Epidermal melanocyte (primary cell): ENCODE results near the gene PLK4.
"Not testable (repeated sequence)": the region's sequence is repeated elsewhere in the genome, so short reads cannot be mapped to it uniquely, and the experiment has no call there.

Source experiments
- DNase-seq: peaks from one replicate; pipeline ENCODE4 v3.0.0; 2011; ENCODE audit warnings: low spot score; ENCODE audit not compliant: insufficient read length

Gene PLK4

DNA sequence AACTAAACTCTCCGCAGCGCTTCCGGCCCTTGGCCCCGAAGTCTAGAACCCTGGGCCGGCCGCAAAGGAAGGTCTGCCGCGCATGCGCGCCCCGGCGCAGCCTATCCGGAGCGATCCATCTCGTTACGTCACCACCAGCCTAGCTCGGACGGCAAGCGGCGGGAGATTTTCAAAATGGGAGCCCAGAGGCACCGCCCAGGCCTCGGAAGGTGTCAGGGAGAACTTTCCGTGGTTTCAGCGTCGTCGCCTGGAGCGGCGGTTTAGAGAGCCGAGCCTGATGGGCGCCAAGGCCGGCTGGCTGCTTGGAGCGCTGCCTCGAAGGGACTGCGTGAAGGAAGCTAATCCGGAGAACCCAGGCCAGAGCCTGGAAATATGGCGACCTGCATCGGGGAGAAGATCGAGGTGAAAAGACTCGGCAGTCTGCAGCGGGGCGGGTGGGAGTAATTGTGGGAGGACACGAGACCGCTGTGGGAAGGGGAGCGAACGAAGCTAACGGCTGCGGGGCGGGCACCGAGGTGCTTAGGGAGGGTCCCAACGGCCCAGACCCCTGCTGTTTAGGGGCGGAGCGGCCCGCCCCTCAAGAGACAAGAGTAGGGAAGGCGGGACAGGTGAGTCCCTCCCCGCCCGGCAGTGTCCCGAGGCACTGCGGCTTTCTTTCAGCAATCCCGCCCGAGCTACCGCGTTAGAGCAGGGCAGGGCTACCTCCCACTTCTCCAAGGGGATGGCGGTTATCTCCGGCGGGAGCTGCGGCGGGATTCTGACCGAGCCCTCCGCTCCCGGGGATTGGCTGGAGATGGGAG is at the start of gene PLK4:
PLK4 (plus strand) TSS at position 131 of the 800 bp plus-strand sequence; CDS start at position 373, 242 bp downstream.
- DNase-seq, result peak; percentile 77

DNA sequence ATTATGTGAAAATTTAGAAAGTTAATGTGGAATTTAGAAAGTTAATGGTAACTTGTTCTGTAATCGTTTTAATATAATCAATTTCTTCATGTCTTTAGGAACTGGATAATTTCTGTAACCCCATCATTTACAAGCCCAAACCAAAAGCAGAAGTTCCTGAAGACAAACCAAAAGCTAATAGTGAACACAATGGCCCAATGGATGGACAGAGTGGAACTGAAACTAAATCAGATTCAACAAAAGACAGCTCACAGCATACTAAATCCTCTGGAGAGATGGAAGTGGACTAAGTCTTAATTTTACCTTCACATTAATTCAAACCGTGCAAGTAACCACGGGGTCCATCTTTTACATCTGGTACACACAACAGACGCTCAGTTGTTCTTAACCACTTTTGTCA is 48.1 kb upstream of the PLK4 start:
- DNase-seq, result no peak

DNA sequence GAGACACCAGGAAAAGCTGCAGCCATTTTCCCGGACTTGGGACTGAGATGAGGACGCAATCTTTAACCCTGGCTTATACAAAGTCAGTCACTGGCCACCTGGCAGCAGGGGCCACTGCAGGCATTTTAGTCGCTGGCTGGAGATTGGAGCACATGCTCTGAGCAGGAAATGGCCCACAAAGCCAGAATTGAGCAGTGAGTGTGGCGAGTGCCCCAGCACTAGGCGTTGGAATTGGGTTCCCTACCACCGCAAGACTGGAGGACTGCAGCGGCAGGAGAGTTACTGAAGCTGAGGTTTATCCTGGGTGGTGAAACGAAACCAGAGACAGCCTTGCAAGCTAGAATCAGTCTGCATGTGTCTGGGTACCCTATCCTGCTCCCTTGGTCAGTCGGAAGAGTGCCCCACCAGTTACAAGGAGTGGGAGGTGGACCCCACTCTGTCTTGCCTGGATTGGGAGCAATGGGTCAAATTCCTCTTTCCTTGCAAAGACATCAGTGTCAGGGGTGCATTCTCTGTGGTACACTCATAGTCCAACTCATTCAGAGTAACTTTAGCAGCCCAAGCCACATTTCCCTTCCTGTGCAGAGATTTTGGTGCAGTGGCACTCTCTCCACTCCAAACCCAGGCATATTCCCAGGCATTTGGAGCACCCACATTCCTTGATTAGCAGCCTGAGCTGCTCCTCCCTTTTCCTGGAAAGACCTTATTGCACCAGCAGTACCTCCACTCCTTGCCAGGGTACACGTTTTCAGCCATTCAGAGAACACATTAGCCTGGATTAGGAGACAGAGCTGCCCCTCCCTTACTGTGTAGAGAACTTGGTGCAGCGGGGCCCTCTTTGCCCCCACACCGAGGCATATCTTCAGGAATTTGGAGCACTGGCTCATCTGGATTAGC is 36.7 kb upstream of the PLK4 start:
- no peak for DNase-seq

DNA sequence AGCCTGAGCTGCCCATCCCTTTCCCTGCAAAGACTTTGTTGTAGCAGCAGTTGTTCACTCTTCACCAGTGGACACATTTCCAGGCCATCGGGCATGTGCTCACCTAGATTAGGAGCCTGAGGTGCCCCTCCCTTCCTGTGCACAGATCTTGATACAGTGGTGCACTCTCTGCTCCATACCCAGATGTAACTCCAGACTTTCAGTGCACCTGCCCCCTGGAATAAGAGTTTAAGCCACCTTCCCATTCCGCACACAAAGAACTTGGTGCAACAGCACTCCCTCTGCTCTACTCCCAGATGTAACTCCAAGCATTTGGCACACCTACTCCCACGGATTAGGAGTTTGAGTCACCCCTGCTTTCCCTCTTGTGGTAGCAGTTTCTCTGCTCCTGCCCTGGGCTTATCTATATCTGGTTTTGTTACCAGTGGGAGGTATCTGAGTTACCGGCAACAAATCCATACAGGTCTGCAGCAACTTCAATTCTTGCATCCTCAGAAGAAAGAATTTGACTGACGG is 36.0 kb upstream of the PLK4 start:
- no peak for DNase-seq

DNA sequence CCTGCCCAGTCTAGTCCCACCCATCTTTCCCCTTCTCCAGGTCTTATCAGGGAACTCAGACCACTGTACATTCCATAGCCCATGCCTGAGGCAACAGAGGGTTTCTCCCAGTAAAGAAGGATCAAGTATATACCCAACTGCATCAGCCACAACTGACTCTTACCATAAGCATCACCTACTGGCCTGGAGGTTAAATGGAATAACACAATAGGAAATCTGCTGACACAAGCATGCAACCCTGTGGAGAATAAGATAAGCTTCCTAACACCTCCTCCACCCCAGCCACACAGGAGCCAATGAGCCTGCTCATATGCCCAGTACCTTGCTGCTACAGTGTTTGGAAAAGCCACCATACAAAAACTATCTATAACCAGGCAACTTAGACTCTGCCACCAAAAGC is 34.6 kb upstream of the PLK4 start:
- DNase-seq, result no peak

DNA sequence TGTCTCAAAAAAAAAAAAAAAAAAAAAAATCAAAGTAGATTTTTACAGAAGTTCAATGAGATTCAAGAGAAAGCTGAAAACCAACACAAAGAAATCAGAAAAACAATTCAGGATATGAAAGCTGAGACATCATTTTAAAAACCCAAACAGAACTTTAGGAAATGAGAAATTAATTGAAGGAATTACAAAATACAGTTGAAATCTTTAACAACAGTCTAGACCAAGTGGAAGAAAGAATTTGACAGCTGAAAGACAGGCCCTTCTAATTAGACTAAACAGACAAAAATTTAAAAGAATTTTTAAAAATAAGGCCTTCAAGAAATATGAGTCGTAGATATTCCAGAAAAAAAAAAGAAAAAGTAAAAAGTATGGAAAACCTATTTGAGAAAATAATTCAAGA is 33.9 kb upstream of the PLK4 start:
- DNase-seq, result no peak

DNA sequence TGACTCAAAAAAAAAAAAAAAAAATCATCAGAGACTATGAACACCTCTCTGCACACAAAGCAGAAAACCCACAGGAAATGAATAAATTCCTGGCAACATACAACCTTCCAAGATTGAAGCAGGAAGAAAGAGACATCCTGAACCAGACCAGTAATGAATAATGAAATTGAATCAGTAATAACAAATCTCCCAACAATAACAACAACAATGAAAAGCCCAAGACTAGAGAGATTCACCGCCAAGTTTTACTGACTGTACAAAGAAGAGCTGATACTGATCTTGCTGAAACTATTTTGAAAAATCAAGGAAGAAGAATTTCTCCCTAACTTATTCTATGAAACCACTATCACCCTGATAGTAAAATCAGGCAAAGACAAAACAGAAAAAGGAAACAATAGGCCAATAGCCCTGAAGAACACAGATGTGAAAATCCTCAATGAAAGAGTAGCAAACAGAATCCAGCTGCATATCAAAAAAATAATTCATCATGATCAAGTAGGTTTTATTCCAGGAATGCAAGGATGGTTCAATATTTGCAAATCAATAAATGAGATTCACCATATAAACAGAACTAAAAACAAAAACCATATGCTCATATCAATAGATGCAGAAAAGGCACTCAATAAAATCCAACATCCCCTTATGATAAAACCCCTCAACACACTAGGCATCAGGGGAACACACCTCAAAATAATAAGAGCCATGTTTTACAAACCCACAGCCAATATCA is 31.0 kb upstream of the PLK4 start:
- DNase-seq, result no peak

DNA sequence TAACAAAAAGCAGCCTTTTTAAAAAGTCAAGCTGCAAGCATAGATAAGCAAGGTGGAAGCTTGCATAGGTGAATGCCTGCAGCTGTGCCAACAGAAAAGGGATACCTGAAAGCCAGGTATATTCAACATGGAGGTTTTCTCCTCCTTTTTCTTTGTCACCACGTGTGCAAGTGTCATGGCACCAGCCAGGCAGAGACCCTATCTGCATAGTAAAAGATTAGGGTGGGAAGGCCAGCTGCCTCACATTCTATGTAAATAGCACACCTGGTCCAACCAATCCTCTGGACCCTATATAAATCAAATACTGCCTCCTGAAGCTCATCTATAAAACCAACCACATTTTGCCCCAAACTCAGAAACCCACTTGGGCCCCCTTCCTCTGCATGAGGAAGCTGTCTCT is 28.0 kb upstream of the PLK4 start:
- no peak for DNase-seq

DNA sequence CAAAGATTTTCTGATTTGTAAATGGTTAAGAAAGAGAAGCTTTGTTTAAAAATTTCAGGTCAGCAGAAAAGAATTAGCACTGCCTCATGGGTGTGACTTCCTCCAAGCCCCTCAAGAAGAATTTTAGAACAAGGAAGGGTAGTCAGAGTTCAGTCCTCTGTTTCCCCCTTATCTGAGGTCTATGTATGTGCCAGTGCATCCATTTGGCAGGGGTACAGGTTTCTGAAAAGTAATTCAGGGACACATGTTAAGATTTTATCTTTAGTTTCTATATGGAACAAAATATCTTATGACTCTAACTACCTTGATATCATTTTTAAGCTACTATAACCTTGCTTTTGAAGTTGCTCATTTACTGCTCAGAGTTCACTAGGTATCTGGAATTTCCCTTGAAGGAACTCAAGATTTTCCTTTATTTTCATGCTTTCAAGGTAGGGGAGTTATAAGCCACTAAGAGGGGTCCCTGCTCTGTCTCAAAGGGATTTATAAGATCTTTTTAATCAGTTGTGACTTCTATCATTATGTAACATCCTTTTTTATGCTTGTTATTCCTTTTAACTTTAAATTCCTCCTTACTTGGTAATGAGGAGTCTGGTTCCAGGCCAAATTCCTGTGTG is 24.4 kb upstream of the PLK4 start:
- DNase-seq, result no peak

DNA sequence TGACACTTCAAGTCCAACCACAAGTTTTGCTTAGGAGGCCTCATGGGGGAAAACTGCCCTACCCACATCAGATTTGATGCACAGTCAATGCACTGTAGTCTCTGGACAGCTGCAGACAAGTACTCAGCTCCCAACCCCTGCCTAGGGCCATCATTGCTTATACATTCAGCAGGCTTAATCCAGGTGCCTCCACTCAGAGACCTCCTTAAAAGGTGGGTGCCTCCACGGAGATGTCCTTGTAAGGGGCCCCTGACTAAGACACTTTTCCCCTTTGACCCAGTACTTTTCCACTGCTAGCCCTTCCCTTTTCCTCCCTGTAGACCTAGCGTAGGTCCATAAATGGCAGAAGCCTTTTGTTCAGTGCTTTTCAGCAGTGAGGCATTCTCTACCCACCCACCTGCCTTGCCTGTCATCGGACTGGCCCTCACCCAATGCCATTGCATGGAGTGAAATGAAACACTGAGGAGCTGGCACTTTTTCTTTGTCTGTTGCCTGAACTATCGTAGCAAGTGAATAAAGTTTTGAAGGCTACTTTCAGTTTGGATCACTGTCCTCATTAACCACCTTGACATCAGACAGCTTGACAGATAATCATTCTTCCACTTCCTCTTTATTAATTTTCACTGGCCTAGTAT is 23.8 kb upstream of the PLK4 start:
- DNase-seq, result peak; percentile 28

DNA sequence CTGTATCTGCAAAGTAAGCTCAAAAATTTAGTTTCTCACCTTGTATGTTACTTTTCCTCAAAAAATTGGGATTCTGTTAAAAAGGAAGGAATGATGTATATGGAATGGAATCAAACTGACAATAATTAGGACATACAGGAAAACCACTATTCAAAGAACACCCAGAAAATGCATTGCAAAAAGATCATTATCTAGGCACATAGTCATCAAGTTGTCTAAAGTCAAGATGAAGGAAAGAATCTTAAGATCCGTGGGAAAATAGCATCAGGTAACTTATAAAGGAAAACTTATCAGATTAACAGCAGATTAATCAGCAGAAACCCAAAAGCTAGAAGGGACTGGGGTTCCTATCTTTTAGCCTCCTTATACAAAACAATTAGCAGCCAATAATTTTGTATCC is 23.1 kb upstream of the PLK4 start:
- DNase-seq, result no peak

DNA sequence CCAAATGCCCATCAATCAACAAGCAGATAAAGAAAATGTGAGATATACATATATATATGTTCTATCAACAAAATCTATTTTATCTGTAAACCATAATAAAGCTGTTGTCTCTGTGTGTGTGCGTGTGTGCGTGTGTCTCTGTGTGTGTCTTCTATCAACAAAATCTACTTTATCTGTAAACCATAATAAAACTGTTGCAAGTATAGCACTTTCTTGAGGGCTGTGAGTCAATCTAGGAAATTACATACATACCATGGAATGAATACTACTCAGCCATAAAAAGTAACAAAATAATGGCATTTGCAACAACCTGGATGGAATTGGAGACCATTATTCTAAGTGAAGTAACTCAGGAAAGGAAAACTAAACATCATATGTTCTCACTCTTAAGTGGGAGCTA is 12.5 kb upstream of the PLK4 start:
- DNase-seq, result no peak

DNA sequence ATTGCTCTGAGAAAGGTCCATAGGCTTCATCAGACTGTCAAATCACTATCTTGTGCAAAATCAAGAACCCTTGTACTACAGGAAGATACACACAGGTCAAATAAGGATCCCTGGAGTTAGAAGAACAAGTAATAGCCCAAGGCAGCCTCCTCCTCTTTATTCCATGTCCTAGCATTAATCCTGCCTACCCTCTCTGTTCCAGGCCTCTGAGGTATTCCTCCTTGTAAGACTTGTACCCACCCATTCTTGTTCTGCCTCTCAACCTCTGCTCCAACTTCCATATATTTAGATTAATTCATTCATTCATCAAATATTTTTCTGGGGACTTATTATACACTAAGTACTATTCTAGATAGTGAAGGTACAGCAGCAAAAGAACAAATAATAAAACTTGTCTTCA is 10.4 kb upstream of the PLK4 start:
- DNase-seq, result no peak

DNA sequence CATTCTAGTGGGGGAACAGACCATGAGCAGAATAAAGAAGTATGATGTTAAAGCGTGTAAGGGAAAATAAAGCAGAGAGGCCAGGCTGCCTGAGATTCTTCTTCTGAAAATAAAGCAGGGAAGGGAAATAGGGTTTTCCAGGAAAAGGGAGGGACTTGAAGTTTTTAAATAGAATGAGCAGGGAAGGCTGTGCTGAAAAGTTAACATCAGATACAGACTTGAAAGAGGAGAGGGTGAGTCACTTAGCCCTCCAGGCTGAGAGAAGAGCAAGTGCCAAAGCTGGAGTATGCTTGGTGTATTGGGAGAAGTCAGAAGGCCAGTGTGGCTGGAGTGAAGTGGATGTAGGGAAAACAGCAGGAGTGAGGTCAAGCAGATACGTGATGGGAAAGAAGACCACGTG is 10.0 kb upstream of the PLK4 start:
- DNase-seq, result no peak

DNA sequence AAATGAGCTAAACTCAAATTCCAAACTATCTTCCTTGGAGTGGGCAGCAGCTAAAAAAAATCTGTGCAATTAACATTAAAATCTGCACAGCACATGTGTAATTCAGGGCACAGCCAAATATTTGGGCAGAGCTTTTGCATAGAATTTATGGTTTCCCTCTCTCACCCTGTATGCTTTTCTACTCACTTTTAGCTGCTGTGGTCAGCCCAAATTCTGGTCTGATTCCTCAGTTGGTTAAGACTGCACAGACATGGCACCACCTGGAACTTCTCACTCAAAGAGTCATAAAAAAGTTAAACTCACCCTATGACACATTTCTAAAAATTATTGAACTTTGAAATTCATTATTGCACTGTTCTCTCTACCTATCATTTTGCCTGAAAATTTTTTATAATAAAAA is 4.9 kb upstream of the PLK4 start:
- DNase-seq, result no peak

DNA sequence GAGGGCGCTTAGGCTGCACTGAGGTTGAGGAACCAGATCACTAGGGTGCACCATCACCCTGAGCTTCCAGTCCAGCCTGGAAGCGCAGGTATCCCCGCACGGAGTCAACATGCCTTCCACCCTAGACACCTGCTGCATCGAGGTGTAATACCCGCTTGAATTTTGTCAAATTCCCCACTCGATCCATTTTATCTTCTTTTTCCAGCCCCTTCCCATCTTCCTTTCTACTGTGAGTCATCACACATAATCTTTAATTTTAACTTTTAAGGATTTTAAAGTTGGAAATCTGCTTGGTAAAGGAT is 821 bp downstream of the PLK4 start:
- no peak for DNase-seq

DNA sequence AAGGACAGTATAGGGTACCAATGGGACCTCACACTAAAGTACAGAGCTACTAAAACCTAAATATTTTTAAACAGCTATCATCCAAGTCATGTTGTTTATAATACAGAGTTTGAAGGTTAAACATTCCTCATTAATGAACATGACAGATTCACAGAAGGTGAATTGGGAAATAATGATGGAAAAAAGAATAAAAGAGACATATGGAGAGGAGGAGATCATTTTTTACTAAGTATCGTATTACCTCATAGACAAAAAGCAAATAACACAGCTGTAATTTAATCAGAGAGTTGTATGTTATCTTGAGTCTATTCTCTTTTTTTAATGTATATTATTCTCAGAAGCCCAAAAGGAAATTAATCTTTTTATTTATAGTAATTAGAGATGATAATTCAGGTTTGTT is 7.9 kb downstream of the PLK4 start:
- DNase-seq, result no peak

DNA sequence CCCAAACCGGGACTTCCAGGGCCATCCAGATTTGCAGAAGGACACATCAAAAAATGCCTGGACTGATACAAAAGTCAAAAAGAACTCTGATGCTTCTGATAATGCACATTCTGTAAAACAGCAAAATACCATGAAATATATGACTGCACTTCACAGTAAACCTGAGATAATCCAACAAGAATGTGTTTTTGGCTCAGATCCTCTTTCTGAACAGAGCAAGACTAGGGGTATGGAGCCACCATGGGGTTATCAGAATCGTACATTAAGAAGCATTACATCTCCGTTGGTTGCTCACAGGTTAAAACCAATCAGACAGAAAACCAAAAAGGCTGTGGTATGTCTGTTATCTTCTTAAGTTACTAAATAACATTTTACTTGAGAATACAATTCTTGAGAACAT is 9.2 kb downstream of the PLK4 start:
- no peak for DNase-seq

DNA sequence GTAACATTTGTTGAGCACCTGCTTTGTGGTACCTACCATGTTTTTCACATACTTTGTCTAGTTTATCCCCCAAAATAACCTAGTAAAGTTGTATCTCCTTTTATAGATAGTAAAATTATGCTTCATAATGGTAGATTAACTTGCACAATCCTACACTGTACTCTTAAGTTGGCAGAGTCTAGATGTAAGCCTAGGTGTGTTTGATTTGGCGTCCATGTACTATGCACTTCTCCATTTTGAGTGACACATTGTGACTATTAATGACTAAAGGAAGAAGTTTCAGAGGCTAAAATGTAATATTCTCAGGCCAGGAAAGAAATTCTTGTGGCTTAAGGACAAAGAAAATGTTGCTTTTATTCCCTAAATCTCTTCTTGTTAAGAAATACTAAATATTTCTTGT is 15.4 kb downstream of the PLK4 start:
- no peak for DNase-seq

DNA sequence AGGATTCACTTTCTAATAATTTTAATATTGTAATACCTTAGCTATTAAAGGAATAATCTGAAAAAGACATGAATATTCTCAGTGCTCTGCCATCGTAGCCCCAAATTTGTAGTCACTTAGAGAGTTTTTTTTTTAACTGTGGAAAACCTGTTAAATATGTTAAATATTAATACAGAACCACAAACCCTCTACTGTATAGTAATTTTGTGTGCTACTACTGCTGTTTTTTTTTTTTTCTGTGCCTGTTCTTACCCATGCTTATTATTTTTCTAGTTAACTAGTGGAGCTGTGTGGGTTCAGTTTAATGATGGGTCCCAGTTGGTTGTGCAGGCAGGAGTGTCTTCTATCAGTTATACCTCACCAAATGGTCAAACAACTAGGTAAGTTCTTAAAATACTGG is 15.8 kb downstream of the PLK4 start:
- no peak for DNase-seq

DNA sequence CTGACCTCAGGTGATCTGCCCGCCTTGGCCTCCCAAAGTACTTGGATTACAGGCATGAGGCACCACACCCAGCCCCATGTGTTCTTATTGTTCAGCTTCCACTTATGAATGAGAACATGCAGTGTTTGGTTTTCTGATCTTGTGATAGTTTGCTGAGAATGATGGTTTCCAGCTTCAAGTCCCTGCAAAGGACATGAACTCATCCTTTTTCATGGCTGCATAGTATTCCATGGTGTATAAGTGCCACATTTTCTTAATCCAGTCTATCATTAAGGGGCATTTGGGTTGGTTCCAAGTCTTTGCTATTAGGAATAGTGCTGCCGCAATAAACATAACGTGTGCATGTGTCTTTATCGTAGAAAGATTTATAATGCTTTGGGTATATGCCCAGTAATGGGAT is 19.0 kb downstream of the PLK4 start:
- not testable (repeated sequence) for DNase-seq
